Measurements from ENCODE around the gene NACC1.

NACC1 gene

GRCh38 chr19:13101590-13102415 lies 16.3 kb upstream of the NACC1 start:
- TF ChIP-seq CTCF (conservative IDR thresholded peaks at IDR 0.05; ENCODE audit: low read depth, low read length): no peak
- no peak overlapping the region for H3K4me3 ChIP-seq (ENCODE audit: low read depth, low read length)
- no peak for DNase-seq (ENCODE audit: low read depth)

- H3K4me3 ChIP-seq (ENCODE audit: low read depth, low read length): peak overlapping the region; percentile 41
Observed at GRCh38 chr19:13102416-13102665, 15.7 kb upstream of the NACC1 start.

GRCh38 chr19:13102666-13103580 lies 15.1 kb upstream of the NACC1 start, which contains the start of gene LYL1:
Gene LYL1 (minus strand): TSS chr19:13102858. CDS start chr19:13101171, 1,687 bp downstream.
- TF ChIP-seq CTCF (conservative IDR thresholded peaks at IDR 0.05; ENCODE audit: low read depth, low read length): no peak
- DNase-seq (ENCODE audit: low read depth): no peak
- peak within 1 kb of the TSS; percentile 41 for H3K4me3 ChIP-seq (ENCODE audit: low read depth, low read length)

More at GRCh38 chr19:13102416-13102665, 15.7 kb upstream of the NACC1 start:
- DNase-seq (ENCODE audit: low read depth): no peak
- no peak for TF ChIP-seq CTCF (conservative IDR thresholded peaks at IDR 0.05; ENCODE audit: low read depth, low read length)

GRCh38 chr19:13103581-13104359 lies 14.3 kb upstream of the NACC1 start:
- no peak overlapping the region for H3K4me3 ChIP-seq (ENCODE audit: low read depth, low read length)
- no peak for TF ChIP-seq CTCF (conservative IDR thresholded peaks at IDR 0.05; ENCODE audit: low read depth, low read length)
- DNase-seq (ENCODE audit: low read depth): no peak

- TF ChIP-seq CTCF (conservative IDR thresholded peaks at IDR 0.05; ENCODE audit: low read depth, low read length): peak; percentile 74
- no peak for DNase-seq (ENCODE audit: low read depth)
- no peak overlapping the region for H3K4me3 ChIP-seq (ENCODE audit: low read depth, low read length)
Observed at GRCh38 chr19:13104360-13104847, 13.7 kb upstream of the NACC1 start.

- no peak for TF ChIP-seq CTCF (conservative IDR thresholded peaks at IDR 0.05; ENCODE audit: low read depth, low read length)
- no peak for DNase-seq (ENCODE audit: low read depth)
- no peak overlapping the region for H3K4me3 ChIP-seq (ENCODE audit: low read depth, low read length)
Observed at GRCh38 chr19:13104848-13105711, 13.0 kb upstream of the NACC1 start.
